ENCODE data around the gene CCNC.
A peak's percentile ranks its signal among the peaks of the same experiment; 100 is the strongest.

Gene CCNC

GRCh38 chr6:99568103-99568933 is at the start of gene CCNC:
TSS of gene CCNC (minus strand) at chr6:99568660. CDS start at chr6:99568527, 133 bp downstream.
- Mint-ChIP-seq H3K4me1 (peaks cover 32% of the 10 kb centered on the region), H3K9me3 (no peaks in the 10 kb centered on the region), H3K27ac (peak within 1 kb of the TSS; percentile 98), H3K36me3 (peaks cover 5% of the 10 kb centered on the region), H3K4me3 (peak within 1 kb of the TSS; percentile 97), H3K27me3 (no peaks in the 10 kb centered on the region)
- ATAC-seq, result peak; percentile 99

- ATAC-seq, result no peak
- no peak overlapping the region for H3K27ac Mint-ChIP-seq
- peaks cover 11% of the 10 kb centered on the region for H3K4me1 Mint-ChIP-seq
- no peak overlapping the region for H3K4me3 Mint-ChIP-seq
- no peaks in the 10 kb centered on the region for H3K36me3 Mint-ChIP-seq
- peaks cover 75% of the 10 kb centered on the region for H3K27me3 Mint-ChIP-seq
- no peaks in the 10 kb centered on the region for H3K9me3 Mint-ChIP-seq
Measured at GRCh38 chr6:99617131-99617530, 48.7 kb upstream of the CCNC start.

- peaks cover 76% of the 10 kb centered on the region for H3K27me3 Mint-ChIP-seq
- H3K36me3 Mint-ChIP-seq, result no peaks in the 10 kb centered on the region
Measured at GRCh38 chr6:99614430-99615186, 46.1 kb upstream of the CCNC start.

GRCh38 chr6:99613705-99614429 is 45.4 kb upstream of the CCNC start:
- ATAC-seq, result peak; percentile 56
- peaks cover 17% of the 10 kb centered on the region for H3K4me1 Mint-ChIP-seq
- H3K9me3 Mint-ChIP-seq, result no peaks in the 10 kb centered on the region
- peak overlapping the region; percentile 68 for H3K4me3 Mint-ChIP-seq
- no peaks in the 10 kb centered on the region for H3K36me3 Mint-ChIP-seq
- H3K27ac Mint-ChIP-seq, result no peak overlapping the region
- peaks cover 75% of the 10 kb centered on the region for H3K27me3 Mint-ChIP-seq

More at GRCh38 chr6:99614430-99615186, 46.1 kb upstream of the CCNC start:
- H3K9me3 Mint-ChIP-seq, result no peaks in the 10 kb centered on the region
- H3K4me3 Mint-ChIP-seq, result peak overlapping the region; percentile 70
- no peak overlapping the region for H3K27ac Mint-ChIP-seq
- peaks cover 17% of the 10 kb centered on the region for H3K4me1 Mint-ChIP-seq
- ATAC-seq, result no peak

- no peaks in the 10 kb centered on the region for H3K9me3 Mint-ChIP-seq
- peaks cover 75% of the 10 kb centered on the region for H3K27me3 Mint-ChIP-seq
- peak; percentile 53 for ATAC-seq
- no peak overlapping the region for H3K27ac Mint-ChIP-seq
- no peaks in the 10 kb centered on the region for H3K36me3 Mint-ChIP-seq
- H3K4me1 Mint-ChIP-seq, result peaks cover 17% of the 10 kb centered on the region
- H3K4me3 Mint-ChIP-seq, result peak overlapping the region; percentile 68
Measured at GRCh38 chr6:99613409-99613704, 44.9 kb upstream of the CCNC start.

GRCh38 chr6:99612551-99613408 is 44.3 kb upstream of the CCNC start:
- no peak for ATAC-seq
- Mint-ChIP-seq H3K36me3 (no peaks in the 10 kb centered on the region), H3K27ac (no peak overlapping the region), H3K4me1 (peaks cover 17% of the 10 kb centered on the region), H3K9me3 (no peaks in the 10 kb centered on the region), H3K27me3 (peaks cover 75% of the 10 kb centered on the region), H3K4me3 (peak overlapping the region; percentile 21)

GRCh38 chr6:99611148-99611547 is 42.7 kb upstream of the CCNC start:
- H3K27me3 Mint-ChIP-seq, result peaks cover 80% of the 10 kb centered on the region
- H3K9me3 Mint-ChIP-seq, result no peaks in the 10 kb centered on the region
- H3K4me1 Mint-ChIP-seq, result peaks cover 17% of the 10 kb centered on the region
- H3K36me3 Mint-ChIP-seq, result no peaks in the 10 kb centered on the region
- no peak for ATAC-seq
- H3K4me3 Mint-ChIP-seq, result no peak overlapping the region
- no peak overlapping the region for H3K27ac Mint-ChIP-seq

- no peak overlapping the region for H3K4me3 Mint-ChIP-seq
- no peaks in the 10 kb centered on the region for H3K9me3 Mint-ChIP-seq
- no peaks in the 10 kb centered on the region for H3K36me3 Mint-ChIP-seq
- H3K4me1 Mint-ChIP-seq, result peaks cover 20% of the 10 kb centered on the region
- peaks cover 88% of the 10 kb centered on the region for H3K27me3 Mint-ChIP-seq
- H3K27ac Mint-ChIP-seq, result no peak overlapping the region
- no peak for ATAC-seq
Measured at GRCh38 chr6:99609905-99610489, 41.5 kb upstream of the CCNC start.

GRCh38 chr6:99608886-99609482 is 40.5 kb upstream of the CCNC start:
- H3K27ac Mint-ChIP-seq, result no peak overlapping the region
- H3K4me3 Mint-ChIP-seq, result no peak overlapping the region
- H3K27me3 Mint-ChIP-seq, result peaks cover 88% of the 10 kb centered on the region
- no peaks in the 10 kb centered on the region for H3K36me3 Mint-ChIP-seq
- peaks cover 19% of the 10 kb centered on the region for H3K4me1 Mint-ChIP-seq
- no peaks in the 10 kb centered on the region for H3K9me3 Mint-ChIP-seq
- ATAC-seq, result no peak

GRCh38 chr6:99608059-99608885 is 39.8 kb upstream of the CCNC start:
- no peaks in the 10 kb centered on the region for H3K9me3 Mint-ChIP-seq
- H3K27me3 Mint-ChIP-seq, result peaks cover 92% of the 10 kb centered on the region
- no peaks in the 10 kb centered on the region for H3K36me3 Mint-ChIP-seq
- ATAC-seq, result no peak
- no peak overlapping the region for H3K4me3 Mint-ChIP-seq
- peaks cover 21% of the 10 kb centered on the region for H3K4me1 Mint-ChIP-seq
- H3K27ac Mint-ChIP-seq, result no peak overlapping the region

GRCh38 chr6:99607416-99608036 is 39.1 kb upstream of the CCNC start:
- Mint-ChIP-seq H3K27me3 (peaks cover 92% of the 10 kb centered on the region), H3K9me3 (no peaks in the 10 kb centered on the region), H3K36me3 (no peaks in the 10 kb centered on the region), H3K4me3 (no peak overlapping the region), H3K27ac (no peak overlapping the region), H3K4me1 (peaks cover 27% of the 10 kb centered on the region)
- no peak for ATAC-seq

- no peak within 1 kb of the TSS for H3K4me3 Mint-ChIP-seq
- no peak for ATAC-seq
- no peaks in the 10 kb centered on the region for H3K9me3 Mint-ChIP-seq
- H3K27me3 Mint-ChIP-seq, result peaks cover 97% of the 10 kb centered on the region
- no peaks in the 10 kb centered on the region for H3K36me3 Mint-ChIP-seq
- H3K27ac Mint-ChIP-seq, result no peak within 1 kb of the TSS
- H3K4me1 Mint-ChIP-seq, result peaks cover 31% of the 10 kb centered on the region
Measured at GRCh38 chr6:99606656-99607415, 38.4 kb upstream of the CCNC start, which contains the start of gene PRDM13. TSS of gene PRDM13 (plus strand) at chr6:99606833. CDS start at chr6:99607035, 202 bp downstream.
